ENCODE data around the gene LDLRAD2.

- no peak for TF ChIP-seq CTCF (IDR thresholded peaks at IDR 0.05)
- TF ChIP-seq POLR2A (IDR thresholded peaks at IDR 0.05) = no peak
Measured at GRCh38 chr1:21811875-21812305, at the start of gene LDLRAD2.

Measured in testis (tissue), 2 donors.